GOT3 (cell line): ENCODE results near the gene IGSF9B.

Experiments
- DNase-seq: peaks from one replicate; lab custom pipeline; 2025; ENCODE audit warnings: mixed read lengths; lab: John Stamatoyannopoulos, UW

Gene IGSF9B

DNA sequence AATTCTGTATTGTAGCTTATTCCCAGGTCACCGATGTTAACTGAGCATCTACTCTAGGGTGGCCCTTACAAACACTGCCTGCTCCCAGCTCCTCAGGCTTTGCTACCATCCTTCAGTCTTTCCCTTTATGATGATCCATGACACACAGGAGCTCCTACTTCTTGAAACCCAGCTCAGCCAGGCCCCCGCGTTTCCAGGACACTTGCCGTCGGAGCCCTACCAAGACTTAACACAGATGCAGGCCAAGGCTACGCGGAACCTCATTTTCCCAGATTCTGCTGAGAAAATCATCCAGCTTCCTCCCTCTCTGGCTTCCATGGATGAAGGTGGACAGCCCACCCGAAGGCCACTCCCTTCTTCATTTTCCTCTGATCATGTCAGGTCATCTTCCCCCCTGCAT is 18.6 kb downstream of the IGSF9B start:
- no peak for DNase-seq

GRCh38 chr11:133937468-133937867 is 19.3 kb downstream of the IGSF9B start:
- no peak for DNase-seq

GRCh38 chr11:133937015-133937414 is 19.8 kb downstream of the IGSF9B start:
- no peak for DNase-seq

DNA sequence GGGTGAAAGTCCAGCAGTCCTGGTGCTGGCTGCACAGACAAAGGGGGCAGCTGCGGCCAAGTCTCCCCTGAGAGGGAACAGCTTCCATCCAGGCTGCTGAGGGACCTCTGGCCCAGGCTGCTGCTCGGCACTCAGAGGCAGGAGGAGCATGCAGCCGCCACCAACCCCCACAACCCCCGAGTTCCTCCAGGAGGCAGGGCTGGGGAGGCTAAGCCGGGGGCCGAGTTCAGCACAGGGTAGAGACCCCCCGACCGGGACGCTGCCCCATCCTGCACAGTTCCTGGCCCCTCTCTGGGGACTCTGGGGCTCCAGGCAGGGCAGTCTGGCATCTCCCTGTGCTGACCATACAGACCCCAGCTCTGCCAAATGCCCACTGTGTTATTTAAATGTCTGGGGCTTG is 20.2 kb downstream of the IGSF9B start:
- DNase-seq = no peak

DNA sequence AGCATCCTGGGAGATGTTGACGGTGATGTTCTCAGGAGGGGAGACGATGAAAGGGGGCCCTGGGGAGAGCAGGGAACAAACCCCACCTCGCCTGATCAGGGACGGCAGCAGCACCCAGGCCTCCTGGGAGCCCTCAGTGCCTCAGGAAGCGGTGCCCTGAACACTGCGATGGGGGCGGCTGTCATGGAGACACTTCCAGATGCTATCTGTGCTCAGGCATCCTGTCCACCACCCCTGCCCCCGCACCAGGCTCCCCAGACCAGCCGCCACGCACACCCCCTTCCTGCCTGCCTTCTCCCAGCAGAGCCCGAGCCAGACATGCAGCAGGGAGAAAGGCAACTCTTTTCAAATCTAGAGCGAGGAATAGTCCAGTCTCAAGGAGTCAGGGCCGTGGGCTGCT is 20.6 kb downstream of the IGSF9B start:
- no peak for DNase-seq

GRCh38 chr11:133935551-133935910 is 21.2 kb downstream of the IGSF9B start:
- DNase-seq = no peak

- DNase-seq = no peak
These were observed 21.9 kb downstream of the IGSF9B start for GRCh38 chr11:133934599-133935550.

- no peak for DNase-seq
These were observed 22.7 kb downstream of the IGSF9B start for GRCh38 chr11:133934096-133934495.

- no peak for DNase-seq
These were observed 25.2 kb downstream of the IGSF9B start for GRCh38 chr11:133931449-133932060.

GRCh38 chr11:133930767-133931448 is 25.9 kb downstream of the IGSF9B start:
- no peak for DNase-seq

GRCh38 chr11:133930053-133930766 is 26.6 kb downstream of the IGSF9B start:
- no peak for DNase-seq

DNA sequence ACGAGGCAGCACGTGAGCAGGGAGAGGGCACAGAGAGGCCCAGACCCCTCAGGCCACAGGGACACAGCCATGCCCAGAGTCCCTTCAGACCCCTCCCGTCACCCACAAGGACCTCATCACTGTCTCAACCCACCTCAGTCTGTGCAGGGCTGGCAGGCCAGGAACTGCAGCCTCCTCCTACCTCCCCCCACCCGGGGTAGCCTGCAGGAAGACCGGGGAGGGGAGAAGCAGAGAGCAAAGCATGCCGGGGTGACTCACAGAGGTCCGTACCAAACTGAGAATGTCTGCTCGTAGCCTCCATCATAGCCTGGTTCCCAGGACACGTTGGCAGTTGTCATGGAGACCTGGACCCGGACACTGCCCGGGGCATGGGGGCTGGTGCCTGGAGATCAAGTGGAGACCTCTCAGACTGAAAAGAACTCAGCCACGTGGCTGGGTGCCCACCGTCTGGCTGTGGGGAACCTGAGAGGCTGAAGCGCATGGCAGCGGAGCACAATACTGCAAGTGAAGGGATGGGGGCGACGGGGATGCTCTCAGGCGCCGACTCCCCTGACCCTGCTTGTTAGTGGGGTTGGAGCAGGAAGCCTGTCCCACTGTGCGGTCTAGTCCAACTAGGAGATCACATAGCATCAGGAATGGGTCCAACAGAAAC is 27.2 kb downstream of the IGSF9B start:
- no peak for DNase-seq

DNA sequence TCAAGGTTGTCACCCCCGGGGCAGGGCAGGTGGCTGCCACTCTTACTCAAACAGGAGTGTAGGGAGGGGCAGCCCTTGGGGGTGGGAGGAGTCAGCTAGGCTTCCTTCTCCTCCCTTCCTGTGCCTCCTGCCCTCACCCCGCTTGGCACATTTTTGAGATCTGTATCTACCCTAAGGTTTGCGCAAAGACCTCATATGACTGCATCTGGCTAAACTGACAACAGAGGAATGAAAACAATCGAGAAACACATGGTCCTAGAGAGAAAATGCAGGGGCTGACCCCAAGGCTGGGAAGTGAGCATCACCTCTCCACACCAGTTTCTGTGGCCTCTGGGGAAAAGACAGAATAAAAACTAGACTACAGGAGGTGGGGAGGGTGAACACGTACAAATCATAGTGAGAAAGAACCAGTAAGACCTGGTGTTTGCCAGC is 28.1 kb downstream of the IGSF9B start:
- no peak for DNase-seq

- DNase-seq = no peak
These were observed 28.8 kb downstream of the IGSF9B start for GRCh38 chr11:133927690-133928627.

DNA sequence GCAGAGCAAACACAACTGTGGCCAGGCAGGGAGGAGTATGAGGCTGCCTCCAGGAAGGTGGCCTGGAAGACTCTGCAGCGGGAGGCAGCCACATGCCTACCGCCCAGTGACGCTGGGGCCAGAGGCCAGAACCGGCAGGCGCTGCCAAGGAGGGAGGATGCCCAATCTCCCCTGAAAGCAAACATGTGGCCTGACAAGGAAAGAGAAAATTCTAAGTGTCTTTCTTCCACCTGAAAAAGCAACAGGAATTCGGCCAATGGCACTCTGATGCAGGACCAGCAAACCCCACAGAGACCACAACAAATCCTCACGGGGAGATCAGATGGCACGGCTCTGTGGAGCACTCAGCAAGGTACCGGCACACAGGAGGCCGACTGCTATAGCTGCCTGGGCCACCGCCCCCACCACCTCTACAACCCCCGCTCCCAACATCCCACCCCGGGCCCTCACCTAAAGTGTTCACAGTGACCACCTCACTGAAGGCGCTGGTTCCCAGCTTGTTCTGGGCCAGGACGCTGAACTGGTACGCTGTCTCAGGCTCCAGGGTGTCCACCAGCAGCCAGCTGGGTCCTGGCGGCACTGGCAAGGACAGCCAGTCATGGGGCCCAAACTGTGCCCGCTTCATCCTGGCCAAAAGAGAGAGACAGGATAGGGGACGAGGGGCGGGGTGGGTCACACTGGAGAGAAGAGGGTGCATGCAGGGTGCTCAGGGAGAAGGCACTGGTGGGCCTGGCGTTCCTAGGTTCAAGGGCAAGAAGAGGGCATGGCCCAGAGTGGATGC is 30.1 kb downstream of the IGSF9B start:
- no peak for DNase-seq

DNA sequence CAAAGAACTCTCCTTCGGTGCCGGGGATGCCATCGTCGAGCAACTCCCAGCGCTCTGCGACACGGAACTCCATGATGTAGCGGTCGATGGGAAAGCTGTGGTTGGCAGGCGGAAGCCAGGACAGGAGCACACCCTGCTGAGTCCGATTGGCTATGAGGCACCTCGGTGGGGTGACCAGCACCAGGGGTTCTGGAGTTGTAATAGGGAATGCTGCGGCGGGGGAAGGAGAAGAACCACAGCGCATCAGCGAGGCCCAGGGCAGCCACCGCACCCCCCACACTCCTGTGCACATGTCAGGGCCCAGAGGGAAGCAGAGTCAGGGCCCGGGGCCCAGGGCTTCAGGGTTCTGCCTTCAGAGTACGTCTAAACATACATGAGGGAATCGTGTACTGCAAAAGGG is 31.0 kb downstream of the IGSF9B start:
- DNase-seq = no peak

DNA sequence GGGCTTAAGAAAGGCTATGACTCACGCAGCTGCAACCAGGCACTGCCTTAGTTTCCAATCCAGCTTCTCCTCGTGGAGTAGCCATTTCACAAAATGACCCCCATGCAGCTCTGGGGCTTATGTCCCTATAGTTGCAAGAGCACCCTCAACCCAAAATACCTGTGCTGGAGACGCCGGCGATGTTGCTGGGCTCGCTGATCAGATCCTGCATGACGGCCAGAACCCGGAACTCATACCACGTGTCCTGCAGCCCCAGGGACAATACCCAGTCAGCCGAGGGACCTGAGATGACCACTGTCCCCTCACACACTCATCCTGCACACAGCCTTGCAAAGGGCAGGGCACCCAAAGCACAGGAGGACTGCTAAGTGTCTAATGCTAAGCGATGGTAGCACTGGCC is 32.1 kb downstream of the IGSF9B start:
- DNase-seq = no peak

- no peak for DNase-seq
These were observed 34.5 kb downstream of the IGSF9B start for GRCh38 chr11:133922078-133922870.

- DNase-seq = no peak
These were observed 35.3 kb downstream of the IGSF9B start for GRCh38 chr11:133921513-133921912.
